Measurements from ENCODE around the gene LHFPL6. TPM values are rescaled to one million over a fixed set of nuclear protein-coding genes. Genes with fewer than 3 reads are reported as not detected.

Gene LHFPL6
- total and polyA plus RNA-seq, 11 donors, result 34.4 to 74.4 (median 53.2) TPM

- Histone ChIP-seq H3K27me3 (no peaks in the 10 kb centered on the region), H3K4me1 (peaks cover 2 to 57% (median 23%) of the 10 kb centered on the region in 12 donors), H3K9me3 (no peaks in the 10 kb centered on the region), H3K4me3 (no peak overlapping the region), H3K36me3 (no peaks in the 10 kb centered on the region), H3K27ac (peak overlapping the region in 3 of 12 donors; percentile 4 to 13 (median 5))
- ATAC-seq (no peak), DNase-seq (no peak)
- no peak for TF ChIP-seq CTCF (IDR thresholded peaks at IDR 0.05)
- TF ChIP-seq POLR2A (IDR thresholded peaks at IDR 0.05), result no peak
- intact Hi-C loops (cut with DNase I), result no loop called here
These were observed 237.1 kb downstream of the LHFPL6 start for GRCh38 chr13:39365879-39366278.

GRCh38 chr13:39364947-39365468 lies 238.0 kb downstream of the LHFPL6 start:
- H3K36me3 ChIP-seq, result no peaks in the 10 kb centered on the region
- peak in 1 of 12 donors; percentile 14 for TF ChIP-seq CTCF (IDR thresholded peaks at IDR 0.05)
- TF ChIP-seq POLR2A (IDR thresholded peaks at IDR 0.05), result no peak
- intact Hi-C loops (cut with DNase I), result no loop called here
- peaks cover 0 to 48% (median 17%) of the 10 kb centered on the region in 12 donors for H3K4me1 ChIP-seq
- no peak for DNase-seq
- 33 to 49% (median 43%) methylated on average over 5 of the region's 5 CpGs for WGBS, 4 donors
- H3K27ac ChIP-seq, result peak overlapping the region in 2 of 12 donors; percentile 0 to 5
- no peaks in the 10 kb centered on the region for H3K27me3 ChIP-seq
- no peak overlapping the region for H3K4me3 ChIP-seq
- H3K9me3 ChIP-seq, result no peaks in the 10 kb centered on the region
- peak; percentile 39 to 67 (median 54) for ATAC-seq

- H3K4me1 ChIP-seq, result peaks cover 0 to 43% (median 15%) of the 10 kb centered on the region in 12 donors
- no peak for DNase-seq
- 58 to 78% (median 68%) methylated on average over 4 of the region's 4 CpGs for WGBS, 4 donors
- no peak for TF ChIP-seq POLR2A (IDR thresholded peaks at IDR 0.05)
- no peak for TF ChIP-seq CTCF (IDR thresholded peaks at IDR 0.05)
- peak in 1 of 4 donors; percentile 24 for ATAC-seq
- peak overlapping the region in 2 of 12 donors; percentile 0 to 19 for H3K27ac ChIP-seq
- no peak overlapping the region for H3K4me3 ChIP-seq
- H3K9me3 ChIP-seq, result peaks cover 0 to 7% (median 0%) of the 10 kb centered on the region in 12 donors
- no peaks in the 10 kb centered on the region for H3K36me3 ChIP-seq
- H3K27me3 ChIP-seq, result no peaks in the 10 kb centered on the region
- intact Hi-C loops (cut with DNase I), result no loop called here
These were observed 239.6 kb downstream of the LHFPL6 start for GRCh38 chr13:39363382-39363772.

- no peaks in the 10 kb centered on the region for H3K27me3 ChIP-seq
- intact Hi-C loops (cut with DNase I), result no loop called here
- H3K27ac ChIP-seq, result peak overlapping the region in 1 of 12 donors; percentile 0
- ATAC-seq (peak in 1 of 4 donors; percentile 45), DNase-seq (no peak)
- WGBS, 4 donors, result 69 to 85% (median 80%) methylated on average over 5 of the region's 5 CpGs
- TF ChIP-seq POLR2A (IDR thresholded peaks at IDR 0.05) (no peak), CTCF (IDR thresholded peaks at IDR 0.05) (no peak)
- peaks cover 0 to 43% (median 15%) of the 10 kb centered on the region in 12 donors for H3K4me1 ChIP-seq
- peaks cover 0 to 13% (median 0%) of the 10 kb centered on the region in 12 donors for H3K9me3 ChIP-seq
- H3K36me3 ChIP-seq, result no peaks in the 10 kb centered on the region
- H3K4me3 ChIP-seq, result no peak overlapping the region
These were observed 240.2 kb downstream of the LHFPL6 start for GRCh38 chr13:39362652-39363381.
